ENCODE measurements around the gene PRSS33. TPM values are rescaled to one million over a fixed set of nuclear protein-coding genes. Genes with fewer than 3 reads are reported as not detected.

Gene PRSS33
- total and polyA plus RNA-seq, 2 donors from 2014 or later: not detected

DNA sequence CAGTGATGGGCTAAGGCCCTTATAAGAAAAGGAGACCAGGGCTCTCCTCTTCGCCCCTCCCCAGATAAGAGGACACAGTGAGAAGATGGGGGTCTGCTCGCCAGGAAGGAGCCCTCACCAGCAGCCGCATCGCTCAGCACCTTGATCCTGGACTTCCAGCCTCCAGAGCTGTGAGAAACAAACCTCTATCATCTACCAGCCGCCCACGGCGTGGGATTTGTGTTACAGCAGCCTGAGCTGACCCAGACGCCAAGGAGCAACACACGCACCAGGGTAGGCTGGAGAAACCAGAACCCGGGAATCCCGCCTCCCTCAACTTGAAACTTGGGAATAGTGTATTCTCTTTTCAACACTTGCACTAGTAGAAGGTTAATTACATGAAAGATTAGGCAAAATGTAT lies 38.5 kb upstream of the PRSS33 start:
- Histone ChIP-seq H3K27me3 (ENCODE audit: control insufficient read depth, insufficient read depth, low read length) (no peaks in the 10 kb centered on the region), H3K36me3 (ENCODE audit: control insufficient read depth in 2 of 3, insufficient read depth in 3 of 3, low read length in 3 of 3) (no peaks in the 10 kb centered on the region), H3K9me3 (ENCODE audit: control insufficient read depth in 2 of 3, insufficient read depth in 1 of 3, low read length in 3 of 3) (no peaks in the 10 kb centered on the region), H3K9ac (ENCODE audit: low read length in 3 of 3) (no peak overlapping the region), H3K27ac (ENCODE audit: low read depth in 2 of 2, low read length in 2 of 2) (no peak overlapping the region), H3K4me3 (ENCODE audit: low read length in 3 of 3) (no peak overlapping the region), H3K4me1 (ENCODE audit: control insufficient read depth in 2 of 3, insufficient read depth in 2 of 3, low read depth in 1 of 3, low read length in 3 of 3) (no peaks in the 10 kb centered on the region)
- intact Hi-C loops (cut with DNase I): no loop called here
- TF ChIP-seq, protein P1, sequence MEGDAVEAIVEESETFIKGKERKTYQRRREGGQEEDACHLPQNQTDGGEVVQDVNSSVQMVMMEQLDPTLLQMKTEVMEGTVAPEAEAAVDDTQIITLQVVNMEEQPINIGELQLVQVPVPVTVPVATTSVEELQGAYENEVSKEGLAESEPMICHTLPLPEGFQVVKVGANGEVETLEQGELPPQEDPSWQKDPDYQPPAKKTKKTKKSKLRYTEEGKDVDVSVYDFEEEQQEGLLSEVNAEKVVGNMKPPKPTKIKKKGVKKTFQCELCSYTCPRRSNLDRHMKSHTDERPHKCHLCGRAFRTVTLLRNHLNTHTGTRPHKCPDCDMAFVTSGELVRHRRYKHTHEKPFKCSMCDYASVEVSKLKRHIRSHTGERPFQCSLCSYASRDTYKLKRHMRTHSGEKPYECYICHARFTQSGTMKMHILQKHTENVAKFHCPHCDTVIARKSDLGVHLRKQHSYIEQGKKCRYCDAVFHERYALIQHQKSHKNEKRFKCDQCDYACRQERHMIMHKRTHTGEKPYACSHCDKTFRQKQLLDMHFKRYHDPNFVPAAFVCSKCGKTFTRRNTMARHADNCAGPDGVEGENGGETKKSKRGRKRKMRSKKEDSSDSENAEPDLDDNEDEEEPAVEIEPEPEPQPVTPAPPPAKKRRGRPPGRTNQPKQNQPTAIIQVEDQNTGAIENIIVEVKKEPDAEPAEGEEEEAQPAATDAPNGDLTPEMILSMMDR (IDR thresholded peaks at IDR 0.05; ENCODE audit: borderline replicate concordance, extremely low read depth, insufficient read depth): no peak
- FAIRE-seq (no peak), DNase-seq (no peak)

DNA sequence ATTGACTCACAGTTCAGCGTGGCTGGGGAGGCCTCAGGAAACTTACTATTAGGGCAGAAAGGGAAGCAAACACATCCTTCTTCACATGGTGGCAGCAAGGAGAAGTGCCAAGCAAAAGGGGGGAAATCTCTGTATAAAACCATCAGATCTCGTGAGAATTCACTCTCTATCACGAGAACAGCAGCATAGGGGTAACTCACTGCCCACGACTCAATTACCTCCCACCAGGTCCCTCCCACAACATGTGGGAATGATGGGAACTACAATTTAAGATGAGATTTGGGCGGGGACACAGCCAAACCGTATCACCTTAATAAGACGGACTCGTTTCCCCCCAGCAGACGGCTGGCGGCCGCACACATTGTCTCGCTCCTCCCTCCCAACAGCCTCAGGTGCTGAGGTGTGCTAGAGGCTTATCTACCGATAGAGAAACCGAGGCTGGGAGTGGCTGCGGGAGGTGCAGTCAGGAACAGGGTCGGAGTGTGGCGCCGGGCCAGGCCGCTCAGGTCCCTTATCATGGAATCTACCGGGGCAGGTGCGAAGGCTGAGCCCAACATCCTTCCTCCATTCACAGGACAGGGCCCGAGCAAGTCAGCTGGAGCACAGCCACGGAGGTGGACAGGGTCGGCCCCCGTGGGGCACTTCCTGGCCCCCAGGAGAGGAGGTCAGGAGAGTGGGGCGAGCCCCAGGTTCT lies 37.8 kb upstream of the PRSS33 start:
- Histone ChIP-seq H3K27me3 (ENCODE audit: control insufficient read depth, insufficient read depth, low read length) (no peaks in the 10 kb centered on the region), H3K4me3 (ENCODE audit: low read length in 3 of 3) (no peak overlapping the region), H3K4me1 (ENCODE audit: control insufficient read depth in 2 of 3, insufficient read depth in 2 of 3, low read depth in 1 of 3, low read length in 3 of 3) (no peaks in the 10 kb centered on the region), H3K27ac (ENCODE audit: low read depth in 2 of 2, low read length in 2 of 2) (no peak overlapping the region), H3K9ac (ENCODE audit: low read length in 3 of 3) (no peak overlapping the region), H3K9me3 (ENCODE audit: control insufficient read depth in 2 of 3, insufficient read depth in 1 of 3, low read length in 3 of 3) (no peaks in the 10 kb centered on the region), H3K36me3 (ENCODE audit: control insufficient read depth in 2 of 3, insufficient read depth in 3 of 3, low read length in 3 of 3) (no peaks in the 10 kb centered on the region)
- DNase-seq (no peak), FAIRE-seq (no peak)
- TF ChIP-seq, protein P1 (IDR thresholded peaks at IDR 0.05; ENCODE audit: borderline replicate concordance, extremely low read depth, insufficient read depth): no peak
- intact Hi-C loops (cut with DNase I): no loop called here

DNA sequence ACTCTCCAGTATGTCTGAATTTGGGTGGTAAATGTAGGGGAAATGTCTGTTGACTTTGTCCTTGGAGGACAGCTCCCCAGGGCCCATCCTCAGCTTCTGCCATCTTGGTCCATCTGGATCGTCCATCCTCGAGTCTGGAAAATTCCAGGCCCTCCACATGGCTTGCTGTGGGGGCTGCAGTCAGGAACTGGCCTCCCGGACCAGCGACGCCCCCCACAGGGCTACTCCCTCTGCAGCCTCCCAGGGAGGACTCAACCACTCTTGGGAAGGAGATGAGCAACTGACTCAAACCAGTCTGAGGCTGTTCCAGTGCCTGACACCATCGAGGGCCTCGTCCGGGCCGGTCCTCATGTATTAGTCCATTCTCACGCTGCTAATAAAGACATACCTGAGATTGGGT lies 37.3 kb upstream of the PRSS33 start:
- no peak overlapping the region for H3K9ac ChIP-seq (ENCODE audit: low read length in 3 of 3)
- H3K4me1 ChIP-seq (ENCODE audit: control insufficient read depth in 2 of 3, insufficient read depth in 2 of 3, low read depth in 1 of 3, low read length in 3 of 3): no peaks in the 10 kb centered on the region
- no peaks in the 10 kb centered on the region for H3K27me3 ChIP-seq (ENCODE audit: control insufficient read depth, insufficient read depth, low read length)
- no peak overlapping the region for H3K4me3 ChIP-seq (ENCODE audit: low read length in 3 of 3)
- no peaks in the 10 kb centered on the region for H3K36me3 ChIP-seq (ENCODE audit: control insufficient read depth in 2 of 3, insufficient read depth in 3 of 3, low read length in 3 of 3)
- H3K9me3 ChIP-seq (ENCODE audit: control insufficient read depth in 2 of 3, insufficient read depth in 1 of 3, low read length in 3 of 3): no peaks in the 10 kb centered on the region
- DNase-seq: no peak
- intact Hi-C loops (cut with DNase I): no loop called here
- no peak for FAIRE-seq
- H3K27ac ChIP-seq (ENCODE audit: low read depth in 2 of 2, low read length in 2 of 2): no peak overlapping the region
- TF ChIP-seq, protein P1 (IDR thresholded peaks at IDR 0.05; ENCODE audit: borderline replicate concordance, extremely low read depth, insufficient read depth): no peak

DNA sequence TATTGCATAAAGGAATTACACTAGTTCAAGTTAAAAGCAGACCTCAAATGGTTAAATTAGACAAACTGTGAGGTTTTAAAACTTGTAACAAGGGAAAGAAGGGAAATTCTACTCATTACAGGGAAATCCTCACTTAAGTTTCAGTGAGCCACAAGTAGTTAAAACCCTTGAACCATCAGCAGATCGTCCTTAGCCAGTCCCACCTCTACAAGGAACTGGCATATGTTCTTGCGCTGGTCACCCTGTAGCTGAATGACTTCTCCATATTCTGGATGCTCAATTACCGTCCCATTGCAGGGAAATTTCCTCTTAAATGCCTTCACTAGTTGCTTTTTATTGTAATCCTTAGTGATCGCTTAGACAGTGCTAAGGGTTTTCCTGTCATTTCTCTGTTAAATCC lies 35.1 kb upstream of the PRSS33 start:
- Histone ChIP-seq H3K9ac (ENCODE audit: low read length in 3 of 3) (no peak overlapping the region), H3K4me3 (ENCODE audit: low read length in 3 of 3) (no peak overlapping the region), H3K36me3 (ENCODE audit: control insufficient read depth in 2 of 3, insufficient read depth in 3 of 3, low read length in 3 of 3) (no peaks in the 10 kb centered on the region), H3K27me3 (ENCODE audit: control insufficient read depth, insufficient read depth, low read length) (no peaks in the 10 kb centered on the region), H3K4me1 (ENCODE audit: control insufficient read depth in 2 of 3, insufficient read depth in 2 of 3, low read depth in 1 of 3, low read length in 3 of 3) (no peaks in the 10 kb centered on the region), H3K9me3 (ENCODE audit: control insufficient read depth in 2 of 3, insufficient read depth in 1 of 3, low read length in 3 of 3) (no peaks in the 10 kb centered on the region), H3K27ac (ENCODE audit: low read depth in 2 of 2, low read length in 2 of 2) (no peak overlapping the region)
- FAIRE-seq: no peak
- TF ChIP-seq, protein P1 (IDR thresholded peaks at IDR 0.05; ENCODE audit: borderline replicate concordance, extremely low read depth, insufficient read depth): no peak
- no peak for DNase-seq
- intact Hi-C loops (cut with DNase I): no loop called here
